HCT116 (cell line): ENCODE measurements around the gene LHX3. TPM values are rescaled to one million over a fixed set of nuclear protein-coding genes. Genes with fewer than 3 reads are reported as not detected.

ENCODE experiments used
- ATAC-seq: fragments of 200-7000 bp; cut with Tn5 transposase; 2 replicates; pipeline ENCODE4 v1.9.1; 2020; ENCODE audit warnings: mild to moderate bottlenecking, moderate library complexity
- BruUV-seq: library from RNA; stranded (reverse); fragments of 400-500 nt; replicated peaks from 2 replicates; lab custom pipeline; 2021; lab: Mats Ljungman, UMichigan
- CTCF ChIA-PET: fragments of 300-600 bp; sonication (Branson Sonifier 250); formaldehyde crosslinking; loops from one replicate; lab custom pipeline; 2021; ENCODE audit warnings: antibody characterized with exemption; lab: Charles Lee
- POLR2A ChIA-PET: fragments of 300-600, 350-600 bp; sonication (Branson Sonifier 250); formaldehyde crosslinking; loops from one replicate; lab custom pipeline; 2021; ENCODE audit warnings: antibody characterized with exemption; lab: Charles Lee
- RAD21 ChIA-PET, 2 experiments: fragments of 300-600 bp; sonication (Branson Sonifier 250); formaldehyde crosslinking; loops; one replicate each; lab custom pipeline; 2023; ENCODE audit warnings: low total read pairs in 2 of 2; ENCODE audit not compliant: uncharacterized antibody in 2 of 2, unreplicated experiment in 2 of 2, low non-redundant PET in 1 of 2; lab: Charles Lee
- DNase-seq: peaks from one replicate; pipeline ENCODE4 v3.0.0-alpha.2; 2010; ENCODE audit warnings: low read depth, low spot score
- H2AFZ ChIP-seq: fragments of 200-600 bp; shearing (Covaris generic), sonication (generic); 2 replicates; pipeline ENCODE4 v1.6.1; 2017; ENCODE audit warnings: low read depth, mixed run types, mixed read lengths, antibody characterized with exemption, low read length; ENCODE audit not compliant: poor library complexity, severe bottlenecking
- H3K27ac ChIP-seq: 2 replicates; pipeline ENCODE4 v1.5.1; 2012; ENCODE audit warnings: low read depth, low read length
- H3K27me3 ChIP-seq: fragments of 200-600 bp; sonication (generic); 2 replicates; pipeline ENCODE4 v1.6.1; 2016; ENCODE audit warnings: mixed run types, low read length, mixed read lengths; ENCODE audit not compliant: insufficient read depth
- H3K36me3 ChIP-seq, 2 experiments: fragments of 200-500 bp in 1 of 2; fragments of 200-600 bp in 1 of 2; sonication (Bioruptor generic) in 1 of 2; sonication (generic) in 1 of 2; 2 replicates each; pipeline versions ENCODE4 v1.5.1 to v1.6.1; 2014 to 2016; ENCODE audit warnings: low read length in 2 of 2, inconsistent platforms in 1 of 2, mixed read lengths in 1 of 2, mixed run types in 1 of 2; ENCODE audit not compliant: insufficient read depth in 2 of 2, control insufficient read depth in 1 of 2
- H3K4me1 ChIP-seq, 2 experiments: fragments of 200-600 bp in 1 of 2; sonication (generic) in 1 of 2; 2 replicates each; pipeline versions ENCODE4 v1.5.1 to v1.6.1; 2012 to 2017; ENCODE audit warnings: low read length in 2 of 2, inconsistent platforms in 1 of 2, mild to moderate bottlenecking in 1 of 2, mixed read lengths in 1 of 2, mixed run types in 1 of 2, moderate library complexity in 1 of 2; ENCODE audit not compliant: insufficient read depth in 2 of 2, control insufficient read depth in 1 of 2
- H3K4me2 ChIP-seq: fragments of 200-600 bp; sonication (generic); 2 replicates; pipeline ENCODE4 v1.6.1; 2017; ENCODE audit warnings: mixed run types, low read length, mixed read lengths
- H3K4me3 ChIP-seq, 2 experiments: fragments of 200-600 bp in 1 of 2; sonication (generic) in 1 of 2; replicated peaks in 1 of 2; 2 replicates each; pipeline ENCODE4 v1.5.1; 2011 to 2016; ENCODE audit warnings: low read length in 2 of 2, control low read depth in 1 of 2, low read depth in 1 of 2, mild to moderate bottlenecking in 1 of 2, mixed read lengths in 1 of 2, mixed run types in 1 of 2
- H3K79me2 ChIP-seq: fragments of 200-600 bp; sonication (generic); 2 replicates; pipeline ENCODE4 v1.6.1; 2017; ENCODE audit warnings: mild to moderate bottlenecking, mixed run types, low read length, moderate library complexity, mixed read lengths; ENCODE audit not compliant: insufficient read depth
- H3K9ac ChIP-seq: fragments of 200-600 bp; sonication (generic); 2 replicates; pipeline ENCODE4 v1.6.1; 2016; ENCODE audit warnings: low read length, mixed read lengths
- H3K9me2 ChIP-seq: fragments of 200-600 bp; sonication (generic), shearing (Covaris generic); 2 replicates; pipeline ENCODE4 v1.6.1; 2017; ENCODE audit warnings: mixed run types, mild to moderate bottlenecking, moderate library complexity; ENCODE audit not compliant: insufficient read depth
- H3K9me3 ChIP-seq, 2 experiments: fragments of 200-500 bp in 1 of 2; fragments of 200-600 bp in 1 of 2; sonication (Bioruptor generic) in 1 of 2; sonication (generic) in 1 of 2; 2 replicates each; pipeline ENCODE4 v1.6.1; 2014 to 2017; ENCODE audit warnings: low read length in 2 of 2, mixed read lengths in 2 of 2, inconsistent platforms in 1 of 2, low read depth in 1 of 2, mild to moderate bottlenecking in 1 of 2, mixed run types in 1 of 2, moderate library complexity in 1 of 2; ENCODE audit not compliant: control insufficient read depth in 1 of 2, insufficient read depth in 1 of 2
- H4K20me1 ChIP-seq: fragments of 200-600 bp; sonication (generic), shearing (Covaris generic); 2 replicates; pipeline ENCODE4 v1.6.1; 2017; ENCODE audit warnings: mixed run types, mild to moderate bottlenecking, moderate library complexity; ENCODE audit not compliant: insufficient read depth
- CBX3 ChIP-seq: IDR thresholded peaks from 2 replicates; pipeline ENCODE4 v1.6.1; 2012; ENCODE audit warnings: low read depth
- CEBPB ChIP-seq: IDR thresholded peaks from 2 replicates; pipeline ENCODE4 v1.6.1; 2012; ENCODE audit warnings: low read depth
- EGR1 ChIP-seq: IDR thresholded peaks from 2 replicates; pipeline ENCODE4 v1.6.1; 2012; ENCODE audit warnings: low read depth
- ELF1 ChIP-seq: IDR thresholded peaks from 2 replicates; pipeline ENCODE4 v1.6.1; 2012; ENCODE audit warnings: low read depth, borderline replicate concordance
- EZH2 ChIP-seq: fragments of 200-600 bp; sonication (generic); IDR thresholded peaks from 2 replicates; pipeline ENCODE4 v1.6.1; 2017; ENCODE audit warnings: antibody characterized with exemption, mixed run types
- FOSL1 ChIP-seq: IDR thresholded peaks from 2 replicates; pipeline ENCODE4 v1.6.1; 2012; ENCODE audit warnings: low read depth
- JUND ChIP-seq: IDR thresholded peaks from 2 replicates; pipeline ENCODE4 v1.6.1; 2012
- POLR2AphosphoS5 ChIP-seq: IDR thresholded peaks from 2 replicates; pipeline ENCODE4 v1.6.1; 2011; ENCODE audit warnings: mild to moderate bottlenecking, low read depth, low read length, moderate library complexity
- RAD21 ChIP-seq: IDR thresholded peaks from 2 replicates; pipeline ENCODE4 v1.6.1; 2012; ENCODE audit warnings: low read depth, mild to moderate bottlenecking
- SIN3A ChIP-seq: IDR thresholded peaks from 2 replicates; pipeline ENCODE4 v1.6.1; 2012; ENCODE audit warnings: low read depth
- SP1 ChIP-seq: IDR thresholded peaks from 2 replicates; pipeline ENCODE4 v1.6.1; 2012; ENCODE audit warnings: low read depth
- TCF7L2 ChIP-seq: IDR thresholded peaks from 2 replicates; pipeline ENCODE4 v1.7.0; 2011; ENCODE audit warnings: borderline replicate concordance, inconsistent platforms; ENCODE audit not compliant: insufficient read depth, insufficient read length; ENCODE audit errors: extremely low read depth
- YY1 ChIP-seq: IDR thresholded peaks from 2 replicates; pipeline ENCODE4 v1.6.1; 2011; ENCODE audit warnings: low read length, low read depth, moderate library complexity, mild to moderate bottlenecking; ENCODE audit not compliant: insufficient replicate concordance; ENCODE audit errors: extremely low read depth
- ZNF274 ChIP-seq: fragments of 200-500 bp; sonication (Bioruptor generic); IDR thresholded peaks from 2 replicates; pipeline ENCODE4 v1.6.1; 2014; ENCODE audit warnings: mild to moderate bottlenecking, low read depth, low read length, inconsistent platforms
- intact Hi-C: fragments of 100-400 bp; cut with micrococcal nuclease; formaldehyde crosslinking; loops from 2 replicates; pipeline ENCODE4 v1.10.0; 2022
- total RNA-seq: library from RNA; stranded (reverse); gene quantifications from one replicate; pipeline ENCODE4 v1.2.1, GENCODE V29; 2021; ENCODE audit not compliant: unreplicated experiment
- TF ChIP-seq, protein P1 (sequence below): IDR thresholded peaks from 2 replicates; pipeline ENCODE4 v1.6.1; 2011; ENCODE audit warnings: mild to moderate bottlenecking, low read length, moderate library complexity; ENCODE audit not compliant: insufficient replicate concordance; ENCODE audit errors: extremely low read depth
- TF ChIP-seq, protein P2 (sequence below): IDR thresholded peaks from 2 replicates; pipeline ENCODE4 v1.6.1; 2012
- TF ChIP-seq, protein P3 (sequence below), 3 experiments: fragments of 200-600 bp in 1 of 3; sonication (generic) in 1 of 3; IDR thresholded peaks in 2 of 3; conservative IDR thresholded peaks in 1 of 3; 2 replicates each; pipeline ENCODE4 v1.5.1; 2012 to 2017; ENCODE audit warnings: low read depth in 2 of 3, low read length in 2 of 3, antibody characterized with exemption in 1 of 3, borderline replicate concordance in 1 of 3, control low read depth in 1 of 3, mild to moderate bottlenecking in 1 of 3, mixed read lengths in 1 of 3, mixed run types in 1 of 3, moderate library complexity in 1 of 3; ENCODE audit not compliant: insufficient read depth in 1 of 3
- TF ChIP-seq, protein P4 (sequence below): IDR thresholded peaks from 2 replicates; pipeline ENCODE4 v1.6.1; 2012

LHX3 gene
- total RNA-seq, 1 experiment from 2014 or later: not detected

DNA sequence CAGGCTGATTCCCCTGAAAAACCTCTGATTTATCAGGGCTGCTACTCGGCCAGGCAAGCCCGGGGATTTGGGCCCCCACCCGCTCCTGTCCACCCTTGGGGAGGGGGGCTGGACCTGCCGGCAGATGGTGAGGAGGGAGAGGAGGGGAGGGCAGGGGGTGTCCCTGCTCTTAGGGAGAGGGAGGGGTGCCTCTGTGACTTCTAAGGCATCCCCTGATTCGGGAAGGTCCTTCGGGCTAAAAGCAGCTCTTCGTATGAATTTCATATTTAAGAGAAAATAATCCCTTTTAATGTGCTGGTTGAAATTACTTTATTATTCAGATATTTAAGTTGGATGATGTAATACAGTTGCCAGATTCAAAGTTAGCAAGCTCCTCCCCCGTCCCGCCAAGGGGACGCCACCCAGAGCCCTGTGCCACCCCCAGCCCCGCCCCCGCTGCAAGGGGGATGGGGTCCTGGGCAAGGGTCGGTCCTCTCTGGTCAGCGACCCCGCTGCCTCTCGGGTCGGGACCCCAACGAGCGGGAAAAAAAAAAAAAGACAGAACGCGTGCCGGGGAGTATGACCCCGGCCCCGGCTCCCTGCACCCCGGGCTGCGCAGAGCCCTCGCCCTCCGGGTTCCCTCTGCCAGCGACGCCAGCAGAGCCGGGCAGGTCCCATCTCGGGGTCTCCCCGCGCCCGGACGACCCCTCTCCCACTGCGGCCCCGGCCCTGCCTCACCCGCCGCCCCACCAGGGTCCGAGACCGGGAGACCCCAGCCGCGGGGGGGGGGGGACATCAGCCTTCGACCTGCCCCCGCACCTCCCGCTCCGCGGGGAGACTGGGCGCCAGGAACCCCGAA is 12.4 kb downstream of the LHX3 start:
- Histone ChIP-seq H3K27me3 (no peaks in the 10 kb centered on the region), H3K79me2 (no peaks in the 10 kb centered on the region), H3K9ac (no peak overlapping the region), H4K20me1 (no peaks in the 10 kb centered on the region), H3K36me3 (no peaks in the 10 kb centered on the region), H3K9me2 (no peaks in the 10 kb centered on the region), H3K4me1 (peaks cover 7 to 21% of the 10 kb centered on the region in 2 experiments; a peak in 3 of 4 replicates), H3K4me2 (no peak overlapping the region), H3K27ac (no peak overlapping the region), H3K9me3 (no peaks in the 10 kb centered on the region), H3K4me3 (no peak overlapping the region)
- intact Hi-C loops: no loop called here
- no TSS peak for BruUV-seq
- ATAC-seq (no peak), DNase-seq (no peak)
- RAD21 ChIA-PET: no interaction called here
- no peak for TF ChIP-seq ZNF274
- TF ChIP-seq, protein P1, sequence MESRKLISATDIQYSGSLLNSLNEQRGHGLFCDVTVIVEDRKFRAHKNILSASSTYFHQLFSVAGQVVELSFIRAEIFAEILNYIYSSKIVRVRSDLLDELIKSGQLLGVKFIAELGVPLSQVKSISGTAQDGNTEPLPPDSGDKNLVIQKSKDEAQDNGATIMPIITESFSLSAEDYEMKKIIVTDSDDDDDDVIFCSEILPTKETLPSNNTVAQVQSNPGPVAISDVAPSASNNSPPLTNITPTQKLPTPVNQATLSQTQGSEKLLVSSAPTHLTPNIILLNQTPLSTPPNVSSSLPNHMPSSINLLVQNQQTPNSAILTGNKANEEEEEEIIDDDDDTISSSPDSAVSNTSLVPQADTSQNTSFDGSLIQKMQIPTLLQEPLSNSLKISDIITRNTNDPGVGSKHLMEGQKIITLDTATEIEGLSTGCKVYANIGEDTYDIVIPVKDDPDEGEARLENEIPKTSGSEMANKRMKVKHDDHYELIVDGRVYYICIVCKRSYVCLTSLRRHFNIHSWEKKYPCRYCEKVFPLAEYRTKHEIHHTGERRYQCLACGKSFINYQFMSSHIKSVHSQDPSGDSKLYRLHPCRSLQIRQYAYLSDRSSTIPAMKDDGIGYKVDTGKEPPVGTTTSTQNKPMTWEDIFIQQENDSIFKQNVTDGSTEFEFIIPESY: no peak
- TF ChIP-seq SIN3A: no peak
- TF ChIP-seq EZH2: no peak
- TF ChIP-seq YY1: no peak
- TF ChIP-seq CEBPB: no peak
- no peak for TF ChIP-seq TCF7L2
- no peak for TF ChIP-seq JUND
- TF ChIP-seq, protein P2, sequence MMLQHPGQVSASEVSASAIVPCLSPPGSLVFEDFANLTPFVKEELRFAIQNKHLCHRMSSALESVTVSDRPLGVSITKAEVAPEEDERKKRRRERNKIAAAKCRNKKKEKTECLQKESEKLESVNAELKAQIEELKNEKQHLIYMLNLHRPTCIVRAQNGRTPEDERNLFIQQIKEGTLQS: no peak
- TF ChIP-seq SP1: no peak
- TF ChIP-seq, protein P3, sequence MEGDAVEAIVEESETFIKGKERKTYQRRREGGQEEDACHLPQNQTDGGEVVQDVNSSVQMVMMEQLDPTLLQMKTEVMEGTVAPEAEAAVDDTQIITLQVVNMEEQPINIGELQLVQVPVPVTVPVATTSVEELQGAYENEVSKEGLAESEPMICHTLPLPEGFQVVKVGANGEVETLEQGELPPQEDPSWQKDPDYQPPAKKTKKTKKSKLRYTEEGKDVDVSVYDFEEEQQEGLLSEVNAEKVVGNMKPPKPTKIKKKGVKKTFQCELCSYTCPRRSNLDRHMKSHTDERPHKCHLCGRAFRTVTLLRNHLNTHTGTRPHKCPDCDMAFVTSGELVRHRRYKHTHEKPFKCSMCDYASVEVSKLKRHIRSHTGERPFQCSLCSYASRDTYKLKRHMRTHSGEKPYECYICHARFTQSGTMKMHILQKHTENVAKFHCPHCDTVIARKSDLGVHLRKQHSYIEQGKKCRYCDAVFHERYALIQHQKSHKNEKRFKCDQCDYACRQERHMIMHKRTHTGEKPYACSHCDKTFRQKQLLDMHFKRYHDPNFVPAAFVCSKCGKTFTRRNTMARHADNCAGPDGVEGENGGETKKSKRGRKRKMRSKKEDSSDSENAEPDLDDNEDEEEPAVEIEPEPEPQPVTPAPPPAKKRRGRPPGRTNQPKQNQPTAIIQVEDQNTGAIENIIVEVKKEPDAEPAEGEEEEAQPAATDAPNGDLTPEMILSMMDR (IDR thresholded peaks at IDR 0.05 in 2 of 3, conservative IDR thresholded peaks at IDR 0.05 in 1 of 3; ENCODE audit: borderline replicate concordance in 1 of 3, insufficient read depth in 1 of 3, low read depth in 2 of 3, low read length in 2 of 3): no peak
- no peak for TF ChIP-seq RAD21
- TF ChIP-seq FOSL1: no peak
- TF ChIP-seq EGR1: no peak
- no peak for TF ChIP-seq ELF1
- TF ChIP-seq CBX3: no peak
- TF ChIP-seq, protein P4, sequence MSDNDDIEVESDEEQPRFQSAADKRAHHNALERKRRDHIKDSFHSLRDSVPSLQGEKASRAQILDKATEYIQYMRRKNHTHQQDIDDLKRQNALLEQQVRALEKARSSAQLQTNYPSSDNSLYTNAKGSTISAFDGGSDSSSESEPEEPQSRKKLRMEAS: no peak
- TF ChIP-seq POLR2AphosphoS5: no peak
- TF ChIP-seq, all 23 proteins: peak for 0
- ChIA-PET CTCF (interaction anchor here (0.7 kb wide), 1 partner anchor 22 kb away, joined by 4 read pairs; no protein-coding TSS in a partner anchor), POLR2A (no interaction called here)
- H2AFZ ChIP-seq: no peak overlapping the region
